ENCODE data around the gene AANAT.

The AANAT gene

DNA sequence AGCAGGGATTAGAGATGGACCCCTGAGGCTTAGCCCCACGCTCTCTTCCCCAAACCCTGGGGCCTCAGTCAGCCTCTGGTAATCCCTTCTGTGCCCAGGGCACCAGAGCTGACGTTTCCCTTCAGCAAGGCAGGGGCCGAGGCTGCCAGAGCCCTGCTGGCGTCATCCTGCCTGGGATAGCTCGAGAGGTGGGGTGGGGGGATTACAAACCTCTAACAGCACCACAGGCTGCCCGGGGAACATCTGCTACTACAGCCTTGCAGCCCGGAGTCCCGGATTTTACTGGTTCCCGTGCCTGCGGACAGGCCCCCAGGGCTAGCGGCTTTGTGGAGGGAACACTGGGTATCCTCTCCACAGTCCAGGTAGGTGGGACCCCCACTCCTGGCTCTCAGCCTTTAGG, at the start of gene AANAT:
Gene AANAT (plus strand): TSS at position 238 of the 400 bp plus-strand sequence. CDS start 1,144 bp downstream, outside the sequence.
- no peak for DNase-seq (ENCODE audit: low read depth)

DNA sequence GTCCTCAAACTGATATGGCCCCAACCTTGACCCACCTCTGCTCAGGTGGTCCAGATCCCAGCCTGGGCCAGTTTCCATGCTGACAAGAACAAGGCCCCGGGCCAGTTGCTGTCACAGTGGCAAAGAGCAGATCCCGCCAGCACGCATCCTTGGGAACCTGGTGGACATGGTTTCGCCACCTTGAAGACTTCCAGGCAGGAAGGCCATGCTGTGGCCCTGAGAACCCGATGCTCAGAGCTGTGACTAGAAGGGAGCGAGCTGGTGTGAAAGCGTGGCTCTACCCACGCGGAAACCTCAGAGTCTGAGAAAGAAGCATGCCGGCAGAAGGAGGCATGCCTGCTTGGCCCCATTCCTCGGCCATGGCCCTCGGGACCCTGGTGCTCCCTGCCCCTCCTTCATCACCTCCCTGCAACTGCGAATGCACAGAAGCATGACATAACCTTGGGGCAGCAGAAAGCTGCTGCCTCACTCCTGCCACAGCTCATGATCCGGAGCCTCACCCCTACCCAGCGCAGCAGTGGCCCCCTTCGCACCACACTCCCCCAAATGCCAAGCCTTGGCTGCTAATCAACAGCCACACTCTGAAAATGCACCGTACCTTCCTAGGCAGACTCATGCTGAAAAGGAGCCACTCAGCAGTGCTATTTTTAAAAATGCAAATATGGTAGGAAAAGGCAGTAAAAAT, 47.7 kb upstream of the AANAT start:
- no peak for DNase-seq (ENCODE audit: low read depth)

GRCh38 chr17:76420356-76421043, 46.9 kb upstream of the AANAT start:
- DNase-seq (ENCODE audit: low read depth), result no peak

DNA sequence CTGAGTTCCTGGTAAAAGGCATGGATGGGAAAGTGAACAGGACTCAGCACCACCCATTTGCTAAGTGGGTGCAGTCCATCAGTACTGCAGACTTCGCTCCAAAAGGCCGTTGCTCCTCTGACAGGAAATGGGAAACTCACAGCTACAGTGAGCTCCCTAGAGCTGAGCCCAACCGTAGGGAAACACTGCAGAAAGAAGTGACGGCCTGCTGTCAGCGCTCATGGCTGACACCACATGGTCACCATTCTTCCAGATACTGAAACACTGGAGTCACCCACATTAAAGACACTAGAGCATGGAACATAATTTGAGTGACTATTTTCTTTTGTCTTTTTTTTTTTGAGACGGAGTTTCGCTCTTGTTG, 46.4 kb upstream of the AANAT start:
- no peak for DNase-seq (ENCODE audit: low read depth)

- no peak for DNase-seq (ENCODE audit: low read depth)
Measured at GRCh38 chr17:76422406-76422805, 45.0 kb upstream of the AANAT start.

- DNase-seq (ENCODE audit: low read depth), result no peak
Measured at GRCh38 chr17:76422860-76423259, 44.5 kb upstream of the AANAT start.

GRCh38 chr17:76426853-76427252, 40.5 kb upstream of the AANAT start:
- DNase-seq (ENCODE audit: low read depth), result no peak

GRCh38 chr17:76427501-76428231, 39.7 kb upstream of the AANAT start:
- no peak for DNase-seq (ENCODE audit: low read depth)

DNA sequence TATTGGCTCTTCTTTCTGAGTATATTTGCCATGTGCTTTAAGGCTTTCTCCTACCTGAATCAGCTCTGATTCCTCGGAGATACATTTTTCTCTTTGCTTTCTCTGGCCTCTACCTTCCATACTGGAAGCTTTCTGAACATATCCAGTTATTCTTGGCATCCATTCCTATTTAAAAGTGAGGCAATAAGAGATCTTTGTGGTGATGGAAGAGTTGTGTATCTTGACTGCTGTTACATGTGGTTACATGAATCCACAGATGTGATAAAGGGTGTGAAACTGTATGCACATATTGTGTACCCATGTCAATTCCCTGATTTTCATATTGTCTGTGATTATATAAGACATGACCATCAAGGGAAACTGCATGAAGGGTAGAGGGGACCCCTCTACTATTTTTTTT, 38.9 kb upstream of the AANAT start:
- no peak for DNase-seq (ENCODE audit: low read depth)

DNA sequence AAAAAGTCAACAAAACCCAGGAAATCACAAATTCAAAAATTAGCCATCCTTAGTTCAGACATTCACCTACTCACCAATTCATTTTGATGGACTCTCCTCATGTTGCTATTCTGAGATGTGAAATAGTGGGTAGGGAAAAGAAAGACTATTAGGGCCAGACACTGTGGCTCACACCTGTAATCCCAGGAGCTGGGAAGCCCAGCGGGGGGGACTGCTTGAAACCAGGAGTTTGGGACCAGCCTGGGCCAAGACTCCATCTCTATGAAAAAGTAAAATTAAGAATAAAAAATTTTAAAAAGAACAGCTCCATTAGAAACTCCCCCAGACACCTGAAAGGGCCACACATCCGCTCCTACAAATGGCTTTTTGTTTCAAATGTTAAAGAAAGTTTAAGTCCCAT, 35.9 kb upstream of the AANAT start:
- no peak for DNase-seq (ENCODE audit: low read depth)

- no peak for DNase-seq (ENCODE audit: low read depth)
Measured at GRCh38 chr17:76432004-76432403, 35.4 kb upstream of the AANAT start.

DNA sequence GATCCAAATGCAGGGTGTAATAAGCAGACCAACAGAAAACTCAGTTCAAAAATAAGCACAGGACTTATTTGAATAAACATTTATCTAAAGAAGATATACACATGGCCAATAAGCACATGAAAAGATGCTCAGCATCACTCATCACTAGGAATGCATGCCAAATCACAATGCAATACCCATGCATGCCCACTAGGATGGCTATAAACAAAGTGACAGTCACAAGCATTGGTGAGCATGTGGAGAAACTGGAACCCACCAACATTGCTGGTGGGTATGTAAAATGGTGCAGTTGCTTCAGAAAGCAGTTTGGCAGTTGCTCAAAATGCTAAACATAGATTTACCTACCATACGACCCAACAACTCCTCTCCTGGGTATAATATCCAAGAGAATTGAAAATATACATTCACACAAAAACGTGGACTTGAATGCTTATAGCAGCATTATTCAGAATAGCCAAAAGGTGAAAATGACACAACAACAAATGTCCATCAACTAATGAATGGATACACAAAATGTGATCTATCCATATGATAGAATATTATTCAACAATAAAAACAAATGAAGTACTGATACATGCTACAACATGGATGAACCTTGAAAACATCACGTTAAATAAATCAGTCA, 34.6 kb upstream of the AANAT start:
- no peak for DNase-seq (ENCODE audit: low read depth)

DNA sequence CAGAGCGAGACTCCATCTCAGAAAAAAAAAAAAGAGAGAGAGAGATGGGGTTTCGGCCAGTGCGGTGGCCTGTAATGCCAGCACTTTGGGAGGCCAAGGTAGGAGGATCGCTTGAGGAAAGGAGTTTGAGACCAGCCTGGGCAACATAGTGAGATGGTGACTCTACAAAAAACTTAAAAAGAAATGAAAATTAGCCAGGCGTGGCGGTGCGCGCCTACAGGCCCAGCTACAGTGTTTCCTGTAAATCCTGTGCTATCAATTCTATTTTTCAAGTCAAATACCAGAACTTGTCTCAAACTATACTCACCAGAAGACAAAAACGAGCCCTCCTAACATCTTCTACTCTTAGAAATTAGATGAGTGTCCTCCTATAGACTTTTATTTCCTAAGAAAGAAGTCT, 33.7 kb upstream of the AANAT start:
- no peak for DNase-seq (ENCODE audit: low read depth)

DNA sequence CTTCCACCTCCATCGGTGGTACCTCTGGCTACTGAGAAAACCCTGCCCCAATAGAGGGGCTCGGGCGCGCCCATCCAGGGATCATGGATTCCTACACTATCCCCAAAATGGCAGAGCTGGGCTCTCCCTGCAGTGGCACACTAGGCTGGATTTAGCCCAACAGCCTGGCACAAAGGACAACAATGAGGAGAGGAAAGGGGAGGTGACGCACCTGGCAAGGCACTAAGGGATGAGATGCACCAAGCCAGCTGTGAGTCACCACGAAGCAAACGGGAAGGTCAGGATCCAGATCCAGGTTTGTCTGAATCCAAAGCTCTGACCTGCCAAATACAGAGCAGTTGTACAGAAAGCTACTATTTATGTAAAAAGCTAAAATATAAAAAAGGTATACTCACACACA, 32.5 kb upstream of the AANAT start:
- DNase-seq (ENCODE audit: low read depth), result no peak

- DNase-seq (ENCODE audit: low read depth), result no peak
Measured at GRCh38 chr17:76435751-76436150, 31.7 kb upstream of the AANAT start.

DNA sequence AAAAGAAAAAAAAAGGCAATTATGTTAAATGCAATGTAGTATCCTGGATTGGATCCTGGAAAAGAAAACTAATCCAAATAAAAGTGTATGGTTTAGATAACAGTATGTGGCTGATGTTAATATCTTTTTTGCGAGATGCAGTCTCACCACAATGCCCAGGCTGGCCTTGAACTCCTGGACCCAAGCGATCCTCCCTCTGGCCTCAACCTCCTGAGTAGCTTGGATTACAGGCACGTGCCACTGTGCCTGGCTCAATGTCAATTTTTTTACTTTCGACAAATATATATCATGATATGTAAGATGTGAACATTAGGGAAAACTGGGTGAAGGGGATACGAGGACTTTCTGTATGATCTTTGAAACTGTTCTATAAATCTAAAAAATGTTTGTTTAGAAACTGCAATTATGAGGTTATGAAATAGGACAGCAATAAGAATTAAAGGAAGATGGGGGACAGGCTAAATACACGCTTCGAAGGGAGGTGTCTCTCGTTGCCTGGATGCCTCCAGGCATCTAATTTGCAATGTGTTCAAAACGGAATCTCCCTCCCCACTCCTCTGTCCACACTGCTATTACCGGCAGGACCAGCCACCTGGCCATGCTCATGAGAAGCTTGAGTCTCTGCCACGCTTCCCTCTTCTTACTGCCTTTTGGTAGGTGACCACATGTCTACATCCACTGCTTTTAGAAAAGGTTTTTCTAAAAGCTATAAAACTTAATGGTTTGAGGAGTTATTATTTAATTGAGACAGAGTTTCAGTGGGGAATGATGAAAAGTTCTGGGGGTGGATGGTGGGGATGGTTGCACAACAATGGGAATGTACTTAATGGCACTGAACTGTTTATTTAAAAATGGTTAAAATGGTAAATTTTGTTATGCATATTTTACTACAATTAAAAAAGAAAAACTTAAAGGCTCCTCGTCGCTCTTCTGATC, 29.7 kb upstream of the AANAT start:
- no peak for DNase-seq (ENCODE audit: low read depth)

- no peak for DNase-seq (ENCODE audit: low read depth)
Measured at GRCh38 chr17:76438906-76439305, 28.5 kb upstream of the AANAT start.

DNA sequence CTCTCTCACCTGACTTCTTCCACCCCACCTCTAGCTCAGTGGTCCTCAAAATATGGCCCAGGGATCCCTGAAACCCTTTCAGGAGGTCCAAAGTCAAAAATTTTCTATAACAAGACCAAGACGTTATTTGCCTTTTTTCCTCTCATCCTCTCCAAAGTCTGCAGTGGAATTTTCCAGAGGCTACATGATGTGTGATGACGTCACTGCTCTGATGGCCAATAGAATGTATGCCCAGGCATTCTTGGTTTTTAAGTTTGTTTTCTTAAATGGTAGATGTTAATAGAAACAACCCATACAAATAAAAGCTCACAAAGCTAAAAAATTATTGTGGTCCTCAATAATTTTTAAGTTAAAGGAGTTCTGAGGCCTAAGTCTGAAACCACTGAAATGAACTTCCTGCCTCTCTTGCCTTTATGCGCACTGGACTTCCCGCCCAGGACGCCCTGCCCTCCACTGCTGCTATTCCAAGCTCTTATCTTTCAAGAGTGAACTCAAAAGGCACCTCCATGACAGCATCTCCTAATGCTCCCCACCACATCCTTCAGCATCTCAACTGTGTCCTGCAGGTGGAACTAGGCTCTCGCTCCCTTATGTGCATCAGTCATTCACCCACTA, 28.0 kb upstream of the AANAT start:
- DNase-seq (ENCODE audit: low read depth), result no peak

DNA sequence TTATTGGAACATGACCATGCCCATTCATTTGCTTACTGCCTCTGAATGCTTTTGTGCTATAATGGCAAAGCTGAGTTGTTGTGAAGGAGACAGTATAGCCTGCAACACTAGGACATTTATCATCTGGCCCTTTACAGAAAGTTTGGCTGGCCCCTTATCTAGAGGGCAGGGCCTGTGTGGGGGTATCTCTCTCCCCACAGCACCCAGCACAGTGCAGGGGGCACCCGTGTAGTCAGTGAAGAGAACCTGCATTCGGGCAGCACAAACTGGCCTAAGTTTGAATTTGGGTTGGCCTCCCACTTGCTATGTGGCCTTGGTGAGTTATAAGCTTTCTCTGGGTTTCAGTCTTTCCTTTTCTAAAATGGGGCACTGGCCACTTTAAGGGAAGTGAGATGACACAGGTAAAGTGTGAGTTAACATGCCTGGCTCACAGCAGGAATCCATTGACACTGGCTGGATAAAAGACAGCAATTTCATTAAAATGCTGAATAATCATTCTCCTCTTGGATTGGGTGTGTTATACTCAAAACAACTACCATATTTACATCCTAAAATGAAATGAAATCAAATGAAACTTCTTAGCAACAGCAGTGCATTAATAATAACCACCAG, 26.5 kb upstream of the AANAT start:
- no peak for DNase-seq (ENCODE audit: low read depth)

GRCh38 chr17:76441686-76442340, 25.6 kb upstream of the AANAT start:
- no peak for DNase-seq (ENCODE audit: low read depth)

Data from stimulated activated CD8-positive, alpha-beta memory T cell treated with anti-CD3 and anti-CD28 coated beads, Interleukin-12 subunit alpha, Interleukin-12 subunit beta, amount 100 ng/mL, for 1 hour (primary cell).